Measurements from ENCODE around the gene SCFD2. TPM values are rescaled to one million over a fixed set of nuclear protein-coding genes. Genes with fewer than 3 reads are reported as not detected.

The SCFD2 gene
- total RNA-seq, 1 donor from 2014 or later, result 7.5 TPM

GRCh38 chr4:52892880-52893279 lies 473.0 kb downstream of the SCFD2 start:
- DNase-seq (no peak), ATAC-seq (no peak)
- intact Hi-C loops (cut with micrococcal nuclease), result no loop called here

DNA sequence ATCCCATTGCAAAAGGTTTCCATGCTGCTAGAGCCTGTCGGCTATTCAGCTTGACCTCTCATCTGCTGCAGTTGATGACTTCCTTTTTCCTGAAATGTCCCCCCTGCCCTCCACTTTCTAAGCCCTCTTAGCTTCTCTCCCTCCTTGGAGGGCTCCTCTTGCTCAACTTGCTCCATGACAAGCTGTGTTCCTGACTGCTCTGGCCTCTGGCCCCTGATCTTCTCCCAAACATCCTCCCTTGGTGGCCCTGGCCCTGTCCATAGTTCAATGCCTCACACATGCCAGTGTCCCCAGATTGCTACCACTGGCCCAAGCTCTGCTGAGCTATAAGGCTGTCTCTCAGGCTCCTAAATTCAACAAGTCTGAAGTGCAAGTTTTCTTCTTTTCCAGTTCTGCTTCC lies 474.1 kb downstream of the SCFD2 start:
- ATAC-seq (no peak), DNase-seq (no peak)
- intact Hi-C loops (cut with micrococcal nuclease), result no loop called here

- DNase-seq (no peak), ATAC-seq (no peak)
- intact Hi-C loops (cut with micrococcal nuclease), result no loop called here
Measured at GRCh38 chr4:52890521-52890791, 475.4 kb downstream of the SCFD2 start.

GRCh38 chr4:52889778-52890520 lies 475.9 kb downstream of the SCFD2 start:
- DNase-seq, result no peak
- intact Hi-C loops (cut with micrococcal nuclease), result no loop called here
- ATAC-seq, result no peak

DNA sequence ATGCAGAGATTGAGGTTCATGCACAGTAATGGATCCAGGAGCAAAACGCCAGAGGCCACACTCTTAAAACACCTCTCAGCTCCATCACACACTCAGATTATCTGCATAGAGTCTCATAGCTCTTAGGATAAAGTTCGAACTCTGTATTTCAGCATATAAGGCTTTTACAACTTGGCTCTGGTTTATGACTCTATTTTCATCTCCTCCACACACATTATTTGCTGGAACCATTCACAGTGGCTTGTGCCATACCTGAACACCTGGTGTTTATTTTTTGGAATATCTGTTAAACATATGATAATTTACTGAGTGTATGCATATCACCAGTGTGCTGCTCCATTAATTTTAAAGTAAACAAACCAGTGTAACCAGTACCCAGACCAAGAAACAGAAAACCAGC lies 476.5 kb downstream of the SCFD2 start:
- intact Hi-C loops (cut with micrococcal nuclease), result no loop called here
- DNase-seq (no peak), ATAC-seq (no peak)

- DNase-seq (no peak), ATAC-seq (no peak)
- intact Hi-C loops (cut with micrococcal nuclease), result no loop called here
Measured at GRCh38 chr4:52884994-52885393, 480.9 kb downstream of the SCFD2 start.

- intact Hi-C loops (cut with micrococcal nuclease), result no loop called here
- no peak for DNase-seq
- no peak for ATAC-seq
Measured at GRCh38 chr4:52883707-52884669, 481.9 kb downstream of the SCFD2 start.

DNA sequence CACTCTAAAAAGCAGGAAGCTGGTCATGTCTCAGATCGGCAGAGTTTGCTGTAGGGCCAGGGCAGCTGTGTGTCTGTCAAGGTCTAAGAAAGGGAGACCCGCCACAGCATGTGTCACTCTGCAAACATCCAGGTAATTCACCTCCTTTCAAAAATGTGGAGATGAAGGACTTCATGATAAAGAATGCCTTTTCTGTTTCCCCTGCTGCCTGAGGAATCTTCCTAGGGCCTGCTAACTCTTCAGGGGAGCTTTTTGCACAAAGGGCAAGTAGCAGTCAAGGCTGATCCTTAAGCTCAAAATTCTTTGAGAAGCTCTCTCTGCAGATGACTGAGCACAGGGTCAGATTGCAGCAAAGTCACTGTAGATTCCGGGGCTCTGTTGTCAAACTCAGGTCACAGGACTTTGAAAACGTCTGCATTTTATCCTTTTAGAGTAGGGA lies 482.7 kb downstream of the SCFD2 start:
- DNase-seq (no peak), ATAC-seq (no peak)
- intact Hi-C loops (cut with micrococcal nuclease), result no loop called here

DNA sequence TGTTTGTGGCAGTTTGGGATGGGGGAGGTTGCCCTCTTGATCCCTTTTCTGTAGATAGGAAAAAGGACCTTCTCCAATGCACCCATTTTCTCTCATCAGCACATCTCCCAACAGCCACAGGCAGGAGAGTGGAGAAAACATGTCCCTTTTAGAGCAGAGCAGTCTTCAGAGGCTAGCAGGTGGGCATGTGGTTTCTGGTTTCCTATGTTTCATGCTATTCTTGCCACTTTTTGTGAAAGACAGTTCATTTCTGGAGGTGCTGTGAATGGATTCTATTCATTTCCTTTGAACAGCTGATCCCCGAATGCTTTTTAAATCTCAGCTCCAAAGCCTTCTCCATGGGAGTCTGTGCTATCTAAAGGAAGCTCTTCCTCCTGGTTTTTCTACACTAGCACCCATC lies 484.9 kb downstream of the SCFD2 start:
- intact Hi-C loops (cut with micrococcal nuclease), result no loop called here
- DNase-seq (no peak), ATAC-seq (no peak)

DNA sequence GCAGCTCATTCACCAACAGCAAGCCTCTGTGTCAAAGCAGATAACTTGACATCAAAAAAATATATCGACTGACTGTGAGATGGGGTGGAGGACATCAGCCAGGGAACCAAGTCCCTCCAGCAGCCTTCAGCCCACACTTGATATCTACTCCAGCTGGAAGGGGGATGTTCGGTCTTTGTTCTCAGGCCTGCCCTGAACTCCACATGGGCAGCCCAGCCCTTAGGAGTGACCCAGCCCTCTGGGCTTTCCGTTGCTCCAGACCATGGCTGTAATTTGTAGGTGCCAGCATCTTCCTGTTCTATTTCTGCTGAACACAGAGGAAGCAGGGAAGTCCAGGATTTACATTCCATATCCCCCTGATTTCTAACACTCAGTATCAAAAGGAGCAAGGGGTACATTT lies 486.4 kb downstream of the SCFD2 start:
- no peak for DNase-seq
- intact Hi-C loops (cut with micrococcal nuclease), result no loop called here
- ATAC-seq, result no peak

- intact Hi-C loops (cut with micrococcal nuclease), result no loop called here
- no peak for ATAC-seq
- DNase-seq, result no peak
Measured at GRCh38 chr4:52877694-52878093, 488.2 kb downstream of the SCFD2 start.

DNA sequence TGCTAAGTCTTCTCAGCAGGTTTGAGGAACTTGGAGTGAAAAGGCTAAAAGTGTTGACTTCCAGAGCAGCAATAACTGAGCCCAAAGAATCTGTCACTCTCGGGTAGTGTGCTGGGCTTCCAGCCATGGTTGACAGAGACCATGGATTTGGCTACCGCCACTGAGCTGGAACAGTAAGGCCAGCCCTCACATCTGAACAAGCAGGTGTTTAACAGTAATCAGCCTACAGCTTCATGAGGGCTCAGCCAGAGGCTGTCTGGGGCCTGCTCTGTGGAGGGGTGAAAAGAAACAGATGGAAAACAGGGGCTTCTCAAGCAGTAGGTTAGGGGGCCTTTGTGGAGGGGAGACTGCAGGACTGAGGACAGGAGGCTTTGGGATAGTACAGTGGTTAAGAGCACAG lies 488.8 kb downstream of the SCFD2 start:
- peak; percentile 86 for ATAC-seq
- intact Hi-C loops (cut with micrococcal nuclease), result no loop called here
- peak; percentile 66 for DNase-seq

GRCh38 chr4:52876069-52876468 lies 489.8 kb downstream of the SCFD2 start:
- intact Hi-C loops (cut with micrococcal nuclease), result no loop called here
- no peak for DNase-seq
- ATAC-seq, result no peak

DNA sequence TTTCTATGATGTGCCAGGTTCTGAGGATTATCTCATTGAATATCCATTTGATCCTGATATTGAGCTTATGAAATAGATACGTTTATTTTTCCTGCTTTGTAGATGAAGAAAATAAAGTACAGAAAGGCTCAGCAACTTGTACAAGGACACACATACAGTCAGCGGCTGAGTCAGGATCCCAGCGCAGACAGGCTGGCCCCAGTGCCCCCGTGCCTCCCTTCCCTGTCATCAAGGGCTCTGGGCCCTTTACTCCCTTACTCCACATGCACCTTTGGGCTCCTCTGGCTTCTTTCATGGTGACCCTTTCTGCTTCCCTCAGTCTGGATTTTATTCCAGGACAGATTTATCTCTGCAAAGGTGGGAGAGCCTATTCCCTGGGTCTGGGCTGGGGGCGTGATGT lies 490.9 kb downstream of the SCFD2 start:
- intact Hi-C loops (cut with micrococcal nuclease), result no loop called here
- no peak for DNase-seq
- ATAC-seq, result no peak

GRCh38 chr4:52873861-52874343 lies 492.0 kb downstream of the SCFD2 start:
- peak; percentile 45 for DNase-seq
- ATAC-seq, result peak; percentile 71
- intact Hi-C loops (cut with micrococcal nuclease), result no loop called here

GRCh38 chr4:52873191-52873590 lies 492.7 kb downstream of the SCFD2 start:
- no peak for DNase-seq
- intact Hi-C loops (cut with micrococcal nuclease), result no loop called here
- ATAC-seq, result no peak

DNA sequence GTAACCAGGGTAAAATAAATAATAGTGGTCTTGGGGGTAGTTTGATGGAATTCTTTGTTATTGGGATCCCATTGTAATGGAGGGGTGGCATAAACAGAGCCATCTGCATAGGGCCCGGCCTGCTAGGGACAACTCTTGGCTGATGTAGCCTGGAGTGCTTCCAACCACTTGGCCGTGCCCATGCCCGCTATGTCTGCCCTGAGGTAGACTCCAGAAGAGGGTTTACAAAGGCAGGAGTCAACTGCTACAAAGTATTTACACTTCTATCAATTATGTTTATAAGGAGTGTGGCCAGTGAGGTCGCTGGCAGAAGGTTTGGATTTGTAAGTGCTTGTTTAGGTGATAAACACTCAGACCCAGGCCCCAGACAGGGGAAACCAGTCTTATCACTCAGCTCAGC lies 495.6 kb downstream of the SCFD2 start:
- DNase-seq (peak; percentile 74), ATAC-seq (peak; percentile 64)
- intact Hi-C loops (cut with micrococcal nuclease), result no loop called here

GRCh38 chr4:52869656-52870055 lies 496.2 kb downstream of the SCFD2 start:
- ATAC-seq (no peak), DNase-seq (no peak)
- intact Hi-C loops (cut with micrococcal nuclease), result no loop called here

DNA sequence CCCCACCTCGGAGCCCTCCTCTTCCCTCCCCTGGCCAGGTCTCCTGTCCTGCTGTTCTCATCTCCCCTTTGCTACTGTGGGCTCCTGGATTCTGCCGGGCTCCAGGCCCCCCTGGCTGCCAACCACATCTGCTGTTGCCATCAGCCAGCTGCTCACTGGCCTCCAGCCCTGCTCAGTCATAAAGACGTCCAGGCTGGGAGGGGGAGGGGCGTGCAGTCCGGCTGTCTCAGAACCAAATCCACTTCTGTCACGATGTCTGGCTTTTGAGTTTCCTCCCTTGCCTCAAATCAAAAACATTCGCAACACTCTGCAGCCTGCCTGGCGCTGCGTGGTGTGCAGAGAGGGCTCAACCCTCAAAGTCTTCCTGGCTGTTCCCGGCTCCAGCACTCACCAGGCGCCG lies 496.7 kb downstream of the SCFD2 start:
- peak; percentile 53 for ATAC-seq
- intact Hi-C loops (cut with micrococcal nuclease), result no loop called here
- peak; percentile 83 for DNase-seq

GRCh38 chr4:52868133-52868532 lies 497.7 kb downstream of the SCFD2 start:
- DNase-seq, result peak; percentile 74
- ATAC-seq, result peak; percentile 86
- intact Hi-C loops (cut with micrococcal nuclease), result no loop called here

DNA sequence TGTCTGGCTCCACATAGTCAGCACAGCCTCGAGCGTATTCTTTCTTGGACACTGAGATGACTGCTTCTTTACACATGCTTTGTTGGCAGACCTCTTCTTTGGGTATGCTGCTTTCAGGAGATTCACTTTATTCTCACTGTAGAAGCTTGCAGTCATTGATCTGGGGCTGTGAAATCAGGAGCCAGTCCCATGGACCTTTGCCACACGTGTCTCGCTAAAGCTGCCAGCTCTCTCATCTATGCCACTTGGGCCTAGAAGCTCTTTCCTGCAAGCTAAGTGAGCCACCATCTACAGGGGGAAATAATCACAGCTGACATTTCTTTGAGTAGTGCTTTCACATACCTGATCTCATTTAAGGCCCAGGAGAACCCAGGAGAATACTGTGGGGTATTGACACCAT lies 498.7 kb downstream of the SCFD2 start:
- no peak for ATAC-seq
- DNase-seq, result no peak
- intact Hi-C loops (cut with micrococcal nuclease), result no loop called here
